Stimulated activated CD4-positive, alpha-beta T cell treated with anti-CD3 and anti-CD28 coated beads, Interleukin-2, amount 100 ng/mL, for 48 hours (primary cell): ENCODE measurements around the gene ASZ1.

Experiments
- DNase-seq, 2 donors: peaks; one replicate each; pipeline ENCODE4 v3.0.0-alpha.2; 2020

ASZ1 gene

GRCh38 chr7:117333168-117333567 is 94.1 kb downstream of the ASZ1 start:
- no peak for DNase-seq

DNA sequence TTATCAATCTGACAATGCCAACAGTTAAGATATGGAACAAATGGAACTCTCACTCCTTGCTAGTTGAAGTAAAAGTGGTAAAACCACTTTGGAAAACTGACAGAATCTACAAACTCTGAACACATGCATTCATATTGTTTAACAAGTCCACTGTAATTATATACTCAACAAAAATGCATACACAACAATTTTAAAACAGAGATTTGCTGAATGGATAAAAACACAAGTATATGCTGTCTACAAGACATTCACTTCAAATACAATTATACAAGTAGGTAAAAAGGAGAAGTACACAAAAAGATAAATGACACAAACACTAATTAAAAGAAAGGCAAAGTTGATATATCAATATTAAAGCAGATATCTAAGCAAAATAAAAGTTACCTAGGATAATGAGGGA is 95.3 kb downstream of the ASZ1 start:
- DNase-seq, result no peak

DNA sequence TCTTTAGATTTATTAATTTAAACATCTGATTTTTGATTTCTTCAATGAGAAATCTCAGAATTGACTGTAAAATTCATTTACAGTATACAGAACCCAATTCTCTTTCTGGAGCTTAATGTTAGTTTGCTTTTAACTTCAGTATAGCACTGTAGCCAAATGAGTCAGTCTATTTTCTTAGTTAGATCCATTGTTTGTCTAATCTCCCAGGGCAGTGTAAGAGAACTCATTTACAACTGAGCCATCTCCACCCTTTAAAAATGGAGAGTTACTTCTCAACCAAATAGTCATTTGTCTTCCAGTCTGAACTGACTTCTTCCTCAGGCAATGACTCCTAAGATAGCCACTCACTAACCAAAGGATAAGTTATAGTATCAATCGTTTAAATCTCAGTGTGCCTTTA is 101.5 kb downstream of the ASZ1 start:
- DNase-seq, result no peak

DNA sequence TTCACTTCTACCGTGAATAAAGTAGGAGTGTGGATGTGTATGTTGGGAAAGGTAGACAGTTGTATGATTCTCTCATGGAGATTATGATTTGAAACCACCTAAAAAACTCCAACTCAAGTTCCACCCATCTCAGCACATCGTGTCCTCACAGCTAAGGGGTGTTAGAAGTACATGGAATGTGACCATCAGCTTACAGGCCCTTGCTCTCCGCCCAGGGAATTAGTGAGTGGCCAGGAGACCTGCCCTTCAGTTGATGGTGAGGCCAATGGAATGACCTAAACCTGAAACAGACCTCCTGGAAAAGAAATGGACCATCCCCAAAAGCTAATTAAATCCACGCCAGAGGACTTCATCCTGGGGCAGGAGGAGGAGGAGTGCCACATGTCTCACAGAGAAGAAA is 102.3 kb downstream of the ASZ1 start:
- no peak for DNase-seq

GRCh38 chr7:117323851-117324711 is 103.2 kb downstream of the ASZ1 start:
- DNase-seq, result no peak

- DNase-seq, result no peak
Measured at GRCh38 chr7:117323305-117323850, 103.9 kb downstream of the ASZ1 start.

DNA sequence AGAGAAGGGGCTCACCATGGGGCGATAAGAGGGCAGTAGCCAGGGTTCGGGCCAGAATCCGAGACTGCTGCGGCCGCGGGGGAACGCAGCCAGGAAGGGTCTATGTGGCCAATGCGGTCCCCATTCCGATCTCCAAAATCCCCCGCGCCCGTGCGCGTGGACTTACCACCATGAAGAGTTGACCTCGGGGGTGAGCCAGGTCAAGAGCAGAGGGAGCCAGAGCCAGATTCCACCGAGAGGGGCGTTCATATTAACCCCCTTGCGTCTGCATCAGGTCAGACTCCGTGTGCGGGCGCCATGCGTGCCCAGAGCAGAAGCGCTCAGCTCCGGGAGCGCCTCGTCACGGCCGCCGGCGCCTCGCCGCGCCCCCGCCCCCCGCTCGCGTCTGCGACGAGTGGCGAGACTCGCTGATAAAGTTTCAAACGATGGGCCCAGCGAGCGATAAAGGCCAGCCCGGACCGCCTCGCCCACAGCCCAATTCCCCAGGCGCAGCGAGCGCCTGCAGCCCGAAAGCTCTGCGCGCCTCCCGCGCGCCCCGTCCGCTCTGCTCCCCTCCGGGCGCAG is 104.5 kb downstream of the ASZ1 start, which contains the start of gene WNT2:
TSS of gene WNT2 (minus strand) at position 318 of the 564 bp plus-strand sequence. CDS start at position 249, 69 bp downstream.
- DNase-seq, result no peak

GRCh38 chr7:117320523-117320922 is 106.8 kb downstream of the ASZ1 start:
- DNase-seq, result no peak

- DNase-seq, result no peak
Measured at GRCh38 chr7:117319181-117319580, 108.1 kb downstream of the ASZ1 start.

DNA sequence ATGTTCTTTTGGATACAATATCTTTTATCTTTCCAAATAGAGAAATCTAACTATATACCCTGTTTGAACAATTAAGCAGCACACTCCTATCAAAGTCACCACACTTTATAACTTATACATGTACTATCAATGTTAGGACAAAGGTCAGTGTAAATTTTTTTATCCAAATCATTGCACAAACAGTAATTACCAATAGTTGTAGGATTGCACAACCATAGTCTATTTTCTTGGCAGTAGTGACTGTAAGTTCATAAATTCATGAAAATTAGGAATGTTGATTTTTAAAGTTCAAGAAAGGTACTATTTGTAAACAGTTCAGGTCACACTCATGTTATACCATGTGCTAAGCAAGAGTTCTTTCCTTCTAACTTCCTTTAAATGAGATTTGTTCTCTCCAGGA is 113.7 kb downstream of the ASZ1 start:
- no peak for DNase-seq
